H1 (cell line): Measurements from ENCODE around the gene TRAPPC2L. TPM values are rescaled to one million over a fixed set of nuclear protein-coding genes. Genes with fewer than 3 reads are reported as not detected.

ENCODE experiments used
- CTCF ChIA-PET: fragments of 300-600 bp; sonication (Branson Sonifier 250); formaldehyde crosslinking; loops from one replicate; lab custom pipeline; 2021; ENCODE audit not compliant: partially characterized antibody; lab: Charles Lee
- POLR2A ChIA-PET: fragments of 300-600 bp; sonication (Branson Sonifier 250); formaldehyde crosslinking; loops from one replicate; lab custom pipeline; 2021; ENCODE audit warnings: inconsistent platforms; ENCODE audit not compliant: partially characterized antibody; lab: Charles Lee
- DNase-seq, 2 experiments: peaks; one replicate each; pipeline versions ENCODE4 v3.0.0 to v3.0.0-alpha.2; 2010 to 2022; ENCODE audit warnings: low spot score in 2 of 2, low read depth in 1 of 2, mixed read lengths in 1 of 2
- FAIRE-seq: peaks from 2 replicates; lab custom pipeline; 2011; peaks lifted over from hg19 to GRCh38; lab: Jason Lieb, UNC
- H2AFZ ChIP-seq: 2 replicates; pipeline ENCODE4 v1.8.1; 2012; ENCODE audit warnings: low read length, inconsistent platforms
- H2AK5ac ChIP-seq: 2 replicates; pipeline ENCODE4 v1.6.1; 2013; ENCODE audit warnings: low read depth, low read length
- H2BK120ac ChIP-seq: replicated peaks from 2 replicates; pipeline ENCODE3; 2013; ENCODE audit warnings: low read depth, low read length, inconsistent platforms
- H2BK12ac ChIP-seq: 2 replicates; pipeline ENCODE4 v1.6.1; 2013; ENCODE audit warnings: low read depth, low read length
- H2BK15ac ChIP-seq: 2 replicates; pipeline ENCODE4 v1.6.1; 2013; ENCODE audit warnings: low read length
- H2BK20ac ChIP-seq: 2 replicates; pipeline ENCODE4 v1.6.1; 2013; ENCODE audit warnings: low read length
- H2BK5ac ChIP-seq: 2 replicates; pipeline ENCODE4 v1.6.1; 2013; ENCODE audit warnings: low read depth, low read length
- H3K14ac ChIP-seq: 2 replicates; pipeline ENCODE4 v1.6.1; 2013; ENCODE audit warnings: inconsistent platforms; ENCODE audit not compliant: insufficient read length
- H3K18ac ChIP-seq: 2 replicates; pipeline ENCODE4 v1.6.1; 2013; ENCODE audit warnings: low read length; ENCODE audit errors: extremely low read depth
- H3K23ac ChIP-seq: 2 replicates; pipeline ENCODE4 v1.6.1; 2013; ENCODE audit warnings: inconsistent platforms; ENCODE audit not compliant: insufficient read length
- H3K23me2 ChIP-seq: 2 replicates; pipeline ENCODE4 v1.6.1; 2013; ENCODE audit warnings: low read depth, low read length
- H3K27ac ChIP-seq: 2 replicates; pipeline ENCODE4 v1.6.1; 2011; ENCODE audit warnings: low read depth, low read length, inconsistent platforms
- H3K27me3 ChIP-seq, 4 experiments: replicated peaks in 1 of 4; 1 replicate in 1 of 4; 2 replicates in 3 of 4; pipeline versions ENCODE4 v1.6.1 to v1.8.1; 2011 to 2013; ENCODE audit warnings: low read length in 3 of 4, mild to moderate bottlenecking in 3 of 4, inconsistent platforms in 2 of 4, mixed read lengths in 2 of 4, moderate library complexity in 1 of 4; ENCODE audit not compliant: control insufficient read depth in 3 of 4, insufficient read depth in 3 of 4; ENCODE audit errors: extremely low read depth in 1 of 4
- H3K36me3 ChIP-seq, 4 experiments: 2 replicates each; pipeline versions ENCODE4 v1.6.1 to v1.8.1; 2011 to 2013; ENCODE audit warnings: mild to moderate bottlenecking in 4 of 4, low read length in 3 of 4, moderate library complexity in 2 of 4, control low read depth in 1 of 4, inconsistent platforms in 1 of 4; ENCODE audit not compliant: insufficient read depth in 4 of 4, control insufficient read depth in 2 of 4
- H3K4ac ChIP-seq: replicated peaks from 2 replicates; pipeline ENCODE3; 2013; ENCODE audit warnings: low read length, low read depth, mixed read lengths, inconsistent platforms; ENCODE audit not compliant: insufficient read length
- H3K4me1 ChIP-seq, 4 experiments: replicated peaks in 1 of 4; 1 replicate in 1 of 4; 2 replicates in 3 of 4; pipeline versions ENCODE4 v1.6.1 to v1.8.1; 2011 to 2013; ENCODE audit warnings: low read length in 3 of 4, inconsistent platforms in 2 of 4, mixed read lengths in 1 of 4; ENCODE audit not compliant: insufficient read depth in 4 of 4, control insufficient read depth in 3 of 4
- H3K4me2 ChIP-seq, 2 experiments: 2 replicates each; pipeline versions ENCODE4 v1.6.1 to v1.8.1; 2011 to 2013; ENCODE audit warnings: low read depth in 2 of 2, low read length in 2 of 2, control low read depth in 1 of 2, inconsistent platforms in 1 of 2, mild to moderate bottlenecking in 1 of 2; ENCODE audit not compliant: insufficient read depth in 1 of 2
- H3K4me3 ChIP-seq, 4 experiments: fragments of 200-600, 300-600 bp in 1 of 4; sonication (generic), shearing (Covaris generic), sonication (Bioruptor Twin) in 1 of 4; 2 replicates each; pipeline versions ENCODE4 v1.5.1 to v1.8.1; 2011 to 2016; ENCODE audit warnings: low read length in 4 of 4, low read depth in 3 of 4, control low read depth in 2 of 4, inconsistent platforms in 2 of 4, mild to moderate bottlenecking in 2 of 4, mixed read lengths in 1 of 4, moderate library complexity in 1 of 4; ENCODE audit not compliant: insufficient read depth in 2 of 4; ENCODE audit errors: extremely low read depth in 1 of 4
- H3K56ac ChIP-seq: replicated peaks from 2 replicates; pipeline ENCODE3; 2013; ENCODE audit warnings: low read depth, mild to moderate bottlenecking, mixed read lengths, low read length, inconsistent platforms; ENCODE audit not compliant: insufficient read length
- H3K79me1 ChIP-seq: 2 replicates; pipeline ENCODE4 v1.6.1; 2013; ENCODE audit warnings: low read depth, low read length, control low read depth
- H3K79me2 ChIP-seq, 2 experiments: 2 replicates each; pipeline versions ENCODE4 v1.6.1 to v1.8.1; 2012 to 2013; ENCODE audit warnings: low read length in 2 of 2, mild to moderate bottlenecking in 2 of 2, inconsistent platforms in 1 of 2; ENCODE audit not compliant: insufficient read depth in 2 of 2, control insufficient read depth in 1 of 2
- H3K9ac ChIP-seq, 4 experiments: replicated peaks in 1 of 4; 1 replicate in 1 of 4; 2 replicates in 3 of 4; pipeline versions ENCODE4 v1.6.1 to v1.8.1; 2011 to 2013; ENCODE audit warnings: low read depth in 3 of 4, low read length in 3 of 4, control low read depth in 2 of 4, mild to moderate bottlenecking in 2 of 4, moderate library complexity in 2 of 4, inconsistent platforms in 1 of 4; ENCODE audit errors: extremely low read depth in 1 of 4
- H3K9me3 ChIP-seq, 2 experiments: 2 replicates each; pipeline versions ENCODE4 v1.6.1 to v1.8.1; 2012 to 2013; ENCODE audit warnings: mild to moderate bottlenecking in 2 of 2, moderate library complexity in 2 of 2, control low read depth in 1 of 2, inconsistent platforms in 1 of 2, low read depth in 1 of 2, low read length in 1 of 2, mixed read lengths in 1 of 2; ENCODE audit not compliant: insufficient read depth in 2 of 2
- H4K20me1 ChIP-seq, 2 experiments: replicated peaks in 1 of 2; 2 replicates each; pipeline versions ENCODE3 to v1.8.1; 2011 to 2013; ENCODE audit warnings: inconsistent platforms in 2 of 2, low read length in 2 of 2, mild to moderate bottlenecking in 1 of 2; ENCODE audit not compliant: insufficient read depth in 2 of 2, control insufficient read depth in 1 of 2
- H4K5ac ChIP-seq: 2 replicates; pipeline ENCODE4 v1.6.1; 2013; ENCODE audit warnings: low read length, low read depth, mixed read lengths, inconsistent platforms; ENCODE audit not compliant: insufficient read length
- H4K8ac ChIP-seq: 2 replicates; pipeline ENCODE4 v1.8.0; 2013; ENCODE audit warnings: mild to moderate bottlenecking, moderate library complexity, low read length, inconsistent platforms; ENCODE audit not compliant: insufficient read depth; ENCODE audit errors: extremely low read depth
- H4K91ac ChIP-seq: replicated peaks from 2 replicates; pipeline ENCODE3; 2013; ENCODE audit warnings: low read length, mixed read lengths, inconsistent platforms; ENCODE audit not compliant: insufficient read length
- KDM1A ChIP-seq: fragments of 200-600, 300-600 bp; sonication (generic); IDR thresholded peaks from 2 replicates; pipeline ENCODE4 v1.7.1; 2016; ENCODE audit warnings: mild to moderate bottlenecking, low read length, borderline replicate concordance
- KDM5A ChIP-seq: fragments of 200-600 bp; IDR thresholded peaks from 2 replicates; pipeline ENCODE4 v1.7.1; 2012; ENCODE audit warnings: mild to moderate bottlenecking, low read length, inconsistent platforms, mixed read lengths
- NRF1 ChIP-seq: IDR thresholded peaks from 2 replicates; pipeline ENCODE4 v1.6.1; 2011; ENCODE audit warnings: mild to moderate bottlenecking, low read depth, low read length, improper control_type of control experiment
- POLR2AphosphoS5 ChIP-seq: IDR thresholded peaks from 2 replicates; pipeline ENCODE4 v1.6.1; 2011; ENCODE audit warnings: low read depth, low read length
- SIN3A ChIP-seq, 2 experiments: IDR thresholded peaks in 1 of 2; conservative IDR thresholded peaks in 1 of 2; 2 replicates each; pipeline ENCODE4 v1.6.1; 2011 to 2012; ENCODE audit warnings: low read length in 2 of 2, improper control_type of control experiment in 1 of 2, low read depth in 1 of 2, mild to moderate bottlenecking in 1 of 2
- SP1 ChIP-seq: IDR thresholded peaks from 2 replicates; pipeline ENCODE4 v1.6.1; 2011; ENCODE audit warnings: low read depth, low read length
- SP4 ChIP-seq: IDR thresholded peaks from 2 replicates; pipeline ENCODE4 v1.6.1; 2012; ENCODE audit warnings: low read length, inconsistent platforms
- WGBS, 2 experiments: shearing (Covaris generic) in 1 of 2; methylation state at CpG; one replicate each; pipeline versions ENCODE4 v1.1.6 to v1.1.7; 2013 to 2015; ENCODE audit warnings: low lambda C conversion rate in 2 of 2, mixed read lengths in 2 of 2, inconsistent platforms in 1 of 2, low coverage in 1 of 2, missing lambda C conversion rate in 1 of 2; ENCODE audit not compliant: insufficient replicate concordance in 2 of 2, insufficient coverage in 1 of 2, insufficient read length in 1 of 2; ENCODE audit errors: extremely low coverage in 1 of 2, missing lambda C conversion rate in 1 of 2; 5-methylcytosine and 5-hydroxymethylcytosine counted together
- polyA plus RNA-seq, 7 experiments: library from polyadenylated mRNA; depleted of rRNA in 3 of 7; stranded (reverse) in 5 of 7; unstranded in 2 of 7; fragments of >200 nt in 5 of 7; fragments of 200-250 nt in 2 of 7; gene quantifications; 1 replicate in 5 of 7; 2 replicates in 1 of 7; 4 replicates in 1 of 7; pipeline versions ENCODE4 v1.2.1 to v1.2.3, GENCODE V29; 2011 to 2013; ENCODE audit warnings: missing spikeins in 2 of 7, mixed read lengths in 2 of 7
- total RNA-seq: library from RNA; stranded (reverse); fragmentation: NEBNext Ultra II Directional; extraction: Animal tissue kit (Norgen Biotek cat#: 25700); gene quantifications from 2 replicates; pipeline ENCODE4 v1.2.1, GENCODE V29; 2021

TRAPPC2L gene
- total and polyA plus RNA-seq, 2 of the 8 experiments (the other 6 are each of a cell fraction or from before 2014, with no cell fraction given): 98.7 to 133 TPM

DNA sequence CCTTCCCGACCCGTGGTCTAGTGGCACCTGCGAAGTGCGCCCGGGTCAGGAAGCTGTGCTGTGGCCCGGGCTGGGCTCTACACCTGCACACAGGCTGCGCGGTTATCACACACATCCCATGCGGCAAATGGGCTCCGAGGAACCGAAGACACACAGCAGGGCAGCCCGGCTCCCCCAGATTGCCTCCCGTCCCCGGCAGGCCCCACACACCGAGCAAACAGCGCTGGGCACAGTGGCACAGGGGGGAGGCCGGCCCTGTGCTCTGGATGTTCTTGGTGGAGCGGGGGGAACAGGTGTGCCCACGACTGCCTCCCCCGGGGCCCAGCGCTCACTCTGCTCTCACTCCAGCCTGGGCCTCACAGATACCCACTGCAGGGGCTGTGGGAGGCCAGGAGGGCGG is 38.4 kb downstream of the TRAPPC2L start:
- no peak overlapping the region for H4K5ac ChIP-seq
- no peak overlapping the region for H3K14ac ChIP-seq
- no peaks in the 10 kb centered on the region for H3K36me3 ChIP-seq
- H2BK120ac ChIP-seq: no peak overlapping the region
- no peak overlapping the region for H3K18ac ChIP-seq
- H3K27ac ChIP-seq: no peak overlapping the region
- H2BK5ac ChIP-seq: no peak overlapping the region
- H4K20me1 ChIP-seq: no peaks in the 10 kb centered on the region
- H3K4me1 ChIP-seq: no peaks in the 10 kb centered on the region
- FAIRE-seq (no peak), DNase-seq (no peak)
- CTCF ChIA-PET: interaction anchor here (1.4 kb wide), 1 partner anchor 38 kb away, joined by 4 read pairs; the partner anchor contains the start of genes GALNS and TRAPPC2L
- no peak overlapping the region for H3K56ac ChIP-seq
- H3K9ac ChIP-seq: no peak overlapping the region
- H2AK5ac ChIP-seq: no peak overlapping the region
- no peak overlapping the region for H2AFZ ChIP-seq
- H3K4me2 ChIP-seq: no peak overlapping the region
- no peak for TF ChIP-seq SP4
- TF ChIP-seq POLR2AphosphoS5: no peak
- no peak for TF ChIP-seq SP1
- no peak for TF ChIP-seq KDM1A
- no peak for TF ChIP-seq KDM5A
- no peak for TF ChIP-seq SIN3A (conservative IDR thresholded peaks at IDR 0.05 in 1 of 2, IDR thresholded peaks at IDR 0.05 in 1 of 2; ENCODE audit: low read depth in 1 of 2, low read length in 2 of 2)
- TF ChIP-seq NRF1: no peak
- H3K23me2 ChIP-seq: no peaks in the 10 kb centered on the region
- H4K8ac ChIP-seq: no peak overlapping the region
- H3K4ac ChIP-seq: no peak overlapping the region
- no peaks in the 10 kb centered on the region for H3K9me3 ChIP-seq
- no peak overlapping the region for H4K91ac ChIP-seq
- 92% methylated on average over 22 of the region's 22 CpGs; no CpG with 5 or more reads in 1 of the 2 experiments for WGBS, 2 experiments
- no peak overlapping the region for H3K4me3 ChIP-seq
- POLR2A ChIA-PET: no interaction called here
- no peaks in the 10 kb centered on the region for H3K27me3 ChIP-seq
- H2BK12ac ChIP-seq: no peak overlapping the region
- H3K79me1 ChIP-seq: no peaks in the 10 kb centered on the region
- no peak overlapping the region for H2BK20ac ChIP-seq
- H3K23ac ChIP-seq: no peak overlapping the region
- no peaks in the 10 kb centered on the region for H3K79me2 ChIP-seq
- H2BK15ac ChIP-seq: no peak overlapping the region
